HCT116 (cell line): Measurements from ENCODE around the gene SPR. TPM values are rescaled to one million over a fixed set of nuclear protein-coding genes. Genes with fewer than 3 reads are reported as not detected.

Experiments
- ATAC-seq: fragments of 200-7000 bp; cut with Tn5 transposase; 2 replicates; pipeline ENCODE4 v1.9.1; 2020; ENCODE audit warnings: mild to moderate bottlenecking, moderate library complexity
- BruUV-seq: library from RNA; stranded (reverse); fragments of 400-500 nt; replicated peaks from 2 replicates; lab custom pipeline; 2021; lab: Mats Ljungman, UMichigan
- CTCF ChIA-PET: fragments of 300-600 bp; sonication (Branson Sonifier 250); formaldehyde crosslinking; loops from one replicate; lab custom pipeline; 2021; ENCODE audit warnings: antibody characterized with exemption; lab: Charles Lee
- POLR2A ChIA-PET: fragments of 300-600, 350-600 bp; sonication (Branson Sonifier 250); formaldehyde crosslinking; loops from one replicate; lab custom pipeline; 2021; ENCODE audit warnings: antibody characterized with exemption; lab: Charles Lee
- RAD21 ChIA-PET, 2 experiments: fragments of 300-600 bp; sonication (Branson Sonifier 250); formaldehyde crosslinking; loops; one replicate each; lab custom pipeline; 2023; ENCODE audit warnings: low total read pairs in 2 of 2; ENCODE audit not compliant: uncharacterized antibody in 2 of 2, unreplicated experiment in 2 of 2, low non-redundant PET in 1 of 2; lab: Charles Lee
- DNase-seq: peaks from one replicate; pipeline ENCODE4 v3.0.0-alpha.2; 2010; ENCODE audit warnings: low read depth, low spot score
- H2AFZ ChIP-seq: fragments of 200-600 bp; shearing (Covaris generic), sonication (generic); 2 replicates; pipeline ENCODE4 v1.6.1; 2017; ENCODE audit warnings: low read depth, mixed run types, mixed read lengths, antibody characterized with exemption, low read length; ENCODE audit not compliant: poor library complexity, severe bottlenecking
- H3K27ac ChIP-seq: 2 replicates; pipeline ENCODE4 v1.5.1; 2012; ENCODE audit warnings: low read depth, low read length
- H3K27me3 ChIP-seq: fragments of 200-600 bp; sonication (generic); 2 replicates; pipeline ENCODE4 v1.6.1; 2016; ENCODE audit warnings: mixed run types, low read length, mixed read lengths; ENCODE audit not compliant: insufficient read depth
- H3K36me3 ChIP-seq, 2 experiments: fragments of 200-500 bp in 1 of 2; fragments of 200-600 bp in 1 of 2; sonication (Bioruptor generic) in 1 of 2; sonication (generic) in 1 of 2; 2 replicates each; pipeline versions ENCODE4 v1.5.1 to v1.6.1; 2014 to 2016; ENCODE audit warnings: low read length in 2 of 2, inconsistent platforms in 1 of 2, mixed read lengths in 1 of 2, mixed run types in 1 of 2; ENCODE audit not compliant: insufficient read depth in 2 of 2, control insufficient read depth in 1 of 2
- H3K4me1 ChIP-seq, 2 experiments: fragments of 200-600 bp in 1 of 2; sonication (generic) in 1 of 2; 2 replicates each; pipeline versions ENCODE4 v1.5.1 to v1.6.1; 2012 to 2017; ENCODE audit warnings: low read length in 2 of 2, inconsistent platforms in 1 of 2, mild to moderate bottlenecking in 1 of 2, mixed read lengths in 1 of 2, mixed run types in 1 of 2, moderate library complexity in 1 of 2; ENCODE audit not compliant: insufficient read depth in 2 of 2, control insufficient read depth in 1 of 2
- H3K4me2 ChIP-seq: fragments of 200-600 bp; sonication (generic); 2 replicates; pipeline ENCODE4 v1.6.1; 2017; ENCODE audit warnings: mixed run types, low read length, mixed read lengths
- H3K4me3 ChIP-seq, 2 experiments: fragments of 200-600 bp in 1 of 2; sonication (generic) in 1 of 2; replicated peaks in 1 of 2; 2 replicates each; pipeline ENCODE4 v1.5.1; 2011 to 2016; ENCODE audit warnings: low read length in 2 of 2, control low read depth in 1 of 2, low read depth in 1 of 2, mild to moderate bottlenecking in 1 of 2, mixed read lengths in 1 of 2, mixed run types in 1 of 2
- H3K79me2 ChIP-seq: fragments of 200-600 bp; sonication (generic); 2 replicates; pipeline ENCODE4 v1.6.1; 2017; ENCODE audit warnings: mild to moderate bottlenecking, mixed run types, low read length, moderate library complexity, mixed read lengths; ENCODE audit not compliant: insufficient read depth
- H3K9ac ChIP-seq: fragments of 200-600 bp; sonication (generic); 2 replicates; pipeline ENCODE4 v1.6.1; 2016; ENCODE audit warnings: low read length, mixed read lengths
- H3K9me2 ChIP-seq: fragments of 200-600 bp; sonication (generic), shearing (Covaris generic); 2 replicates; pipeline ENCODE4 v1.6.1; 2017; ENCODE audit warnings: mixed run types, mild to moderate bottlenecking, moderate library complexity; ENCODE audit not compliant: insufficient read depth
- H3K9me3 ChIP-seq, 2 experiments: fragments of 200-500 bp in 1 of 2; fragments of 200-600 bp in 1 of 2; sonication (Bioruptor generic) in 1 of 2; sonication (generic) in 1 of 2; 2 replicates each; pipeline ENCODE4 v1.6.1; 2014 to 2017; ENCODE audit warnings: low read length in 2 of 2, mixed read lengths in 2 of 2, inconsistent platforms in 1 of 2, low read depth in 1 of 2, mild to moderate bottlenecking in 1 of 2, mixed run types in 1 of 2, moderate library complexity in 1 of 2; ENCODE audit not compliant: control insufficient read depth in 1 of 2, insufficient read depth in 1 of 2
- H4K20me1 ChIP-seq: fragments of 200-600 bp; sonication (generic), shearing (Covaris generic); 2 replicates; pipeline ENCODE4 v1.6.1; 2017; ENCODE audit warnings: mixed run types, mild to moderate bottlenecking, moderate library complexity; ENCODE audit not compliant: insufficient read depth
- CBX3 ChIP-seq: IDR thresholded peaks from 2 replicates; pipeline ENCODE4 v1.6.1; 2012; ENCODE audit warnings: low read depth
- EGR1 ChIP-seq: IDR thresholded peaks from 2 replicates; pipeline ENCODE4 v1.6.1; 2012; ENCODE audit warnings: low read depth
- ELF1 ChIP-seq: IDR thresholded peaks from 2 replicates; pipeline ENCODE4 v1.6.1; 2012; ENCODE audit warnings: low read depth, borderline replicate concordance
- EZH2 ChIP-seq: fragments of 200-600 bp; sonication (generic); IDR thresholded peaks from 2 replicates; pipeline ENCODE4 v1.6.1; 2017; ENCODE audit warnings: antibody characterized with exemption, mixed run types
- EZH2phosphoT487 ChIP-seq: fragments of 200-600 bp; IDR thresholded peaks from 2 replicates; pipeline ENCODE4 v1.6.1; 2018; ENCODE audit warnings: antibody characterized with exemption, borderline replicate concordance
- FOSL1 ChIP-seq: IDR thresholded peaks from 2 replicates; pipeline ENCODE4 v1.6.1; 2012; ENCODE audit warnings: low read depth
- JUND ChIP-seq: IDR thresholded peaks from 2 replicates; pipeline ENCODE4 v1.6.1; 2012
- POLR2AphosphoS5 ChIP-seq: IDR thresholded peaks from 2 replicates; pipeline ENCODE4 v1.6.1; 2011; ENCODE audit warnings: mild to moderate bottlenecking, low read depth, low read length, moderate library complexity
- SIN3A ChIP-seq: IDR thresholded peaks from 2 replicates; pipeline ENCODE4 v1.6.1; 2012; ENCODE audit warnings: low read depth
- SP1 ChIP-seq: IDR thresholded peaks from 2 replicates; pipeline ENCODE4 v1.6.1; 2012; ENCODE audit warnings: low read depth
- SRF ChIP-seq: IDR thresholded peaks from 2 replicates; pipeline ENCODE4 v1.6.1; 2012; ENCODE audit warnings: low read depth
- ZFX ChIP-seq: fragments of 450-650 bp; IDR thresholded peaks from 2 replicates; pipeline ENCODE4 v1.6.1; 2017
- ZNF274 ChIP-seq: fragments of 200-500 bp; sonication (Bioruptor generic); IDR thresholded peaks from 2 replicates; pipeline ENCODE4 v1.6.1; 2014; ENCODE audit warnings: mild to moderate bottlenecking, low read depth, low read length, inconsistent platforms
- intact Hi-C: fragments of 100-400 bp; cut with micrococcal nuclease; formaldehyde crosslinking; loops from 2 replicates; pipeline ENCODE4 v1.10.0; 2022
- total RNA-seq: library from RNA; stranded (reverse); gene quantifications from one replicate; pipeline ENCODE4 v1.2.1, GENCODE V29; 2021; ENCODE audit not compliant: unreplicated experiment
- TF ChIP-seq, protein P1 (sequence below): IDR thresholded peaks from 2 replicates; pipeline ENCODE4 v1.6.1; 2012
- TF ChIP-seq, protein P2 (sequence below), 3 experiments: fragments of 200-600 bp in 1 of 3; sonication (generic) in 1 of 3; IDR thresholded peaks in 2 of 3; conservative IDR thresholded peaks in 1 of 3; 2 replicates each; pipeline ENCODE4 v1.5.1; 2012 to 2017; ENCODE audit warnings: low read depth in 2 of 3, low read length in 2 of 3, antibody characterized with exemption in 1 of 3, borderline replicate concordance in 1 of 3, control low read depth in 1 of 3, mild to moderate bottlenecking in 1 of 3, mixed read lengths in 1 of 3, mixed run types in 1 of 3, moderate library complexity in 1 of 3; ENCODE audit not compliant: insufficient read depth in 1 of 3

The SPR gene
- total RNA-seq, 1 experiment from 2014 or later: 66.9 TPM

DNA sequence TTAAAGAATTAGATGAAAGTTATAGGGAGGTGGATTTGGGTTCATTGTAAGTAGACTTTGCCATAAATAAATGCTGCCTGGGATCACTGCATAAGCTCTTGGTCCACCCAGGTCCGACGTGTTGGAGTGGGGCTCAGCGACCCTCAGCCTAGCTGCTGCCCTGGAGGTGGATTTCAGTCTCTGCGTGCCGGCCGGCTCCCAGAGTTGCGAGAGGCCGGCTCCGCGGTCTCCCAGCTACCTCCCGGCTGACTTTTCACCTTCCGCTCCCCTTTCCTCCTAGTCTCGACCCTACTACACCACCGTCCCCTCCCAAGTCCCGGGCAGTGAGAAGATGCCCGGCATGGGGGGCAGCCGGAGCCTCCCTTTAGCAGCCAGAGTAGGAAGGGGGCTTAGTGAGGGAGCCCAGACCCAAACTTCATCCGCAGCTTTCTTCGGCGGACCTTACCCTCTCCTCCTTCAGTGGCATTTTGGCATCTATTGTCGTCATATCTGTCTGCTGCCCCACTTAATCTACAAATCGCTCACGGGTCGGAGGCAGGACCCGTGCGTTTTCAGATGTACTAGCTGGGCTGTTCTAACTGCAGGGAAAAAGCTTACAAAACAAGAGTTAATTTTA is 38.2 kb downstream of the SPR start:
- Histone ChIP-seq H3K4me1 (no peaks in the 10 kb centered on the region), H3K4me3 (no peak overlapping the region), H3K9me2 (no peaks in the 10 kb centered on the region), H3K9me3 (no peaks in the 10 kb centered on the region), H2AFZ (no peak overlapping the region), H3K27ac (no peak overlapping the region), H3K79me2 (no peaks in the 10 kb centered on the region), H3K27me3 (no peaks in the 10 kb centered on the region), H4K20me1 (no peaks in the 10 kb centered on the region), H3K9ac (no peak overlapping the region), H3K36me3 (no peaks in the 10 kb centered on the region), H3K4me2 (no peak overlapping the region)
- intact Hi-C loops: no loop called here
- DNase-seq (no peak), ATAC-seq (no peak)
- CTCF ChIA-PET: interaction anchor here (1.2 kb wide), 1 partner anchor 10 kb away, joined by 4 read pairs; no protein-coding TSS in a partner anchor
- no TSS peak for BruUV-seq
- RAD21 ChIA-PET: no interaction called here
- TF ChIP-seq CBX3: no peak
- no peak for TF ChIP-seq FOSL1
- TF ChIP-seq ZFX: no peak
- no peak for TF ChIP-seq JUND
- no peak for TF ChIP-seq SP1
- no peak for TF ChIP-seq EZH2phosphoT487
- TF ChIP-seq POLR2AphosphoS5: no peak
- TF ChIP-seq SIN3A: no peak
- TF ChIP-seq, protein P1, sequence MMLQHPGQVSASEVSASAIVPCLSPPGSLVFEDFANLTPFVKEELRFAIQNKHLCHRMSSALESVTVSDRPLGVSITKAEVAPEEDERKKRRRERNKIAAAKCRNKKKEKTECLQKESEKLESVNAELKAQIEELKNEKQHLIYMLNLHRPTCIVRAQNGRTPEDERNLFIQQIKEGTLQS: no peak
- TF ChIP-seq EZH2: no peak
- no peak for TF ChIP-seq EGR1
- TF ChIP-seq, protein P2, sequence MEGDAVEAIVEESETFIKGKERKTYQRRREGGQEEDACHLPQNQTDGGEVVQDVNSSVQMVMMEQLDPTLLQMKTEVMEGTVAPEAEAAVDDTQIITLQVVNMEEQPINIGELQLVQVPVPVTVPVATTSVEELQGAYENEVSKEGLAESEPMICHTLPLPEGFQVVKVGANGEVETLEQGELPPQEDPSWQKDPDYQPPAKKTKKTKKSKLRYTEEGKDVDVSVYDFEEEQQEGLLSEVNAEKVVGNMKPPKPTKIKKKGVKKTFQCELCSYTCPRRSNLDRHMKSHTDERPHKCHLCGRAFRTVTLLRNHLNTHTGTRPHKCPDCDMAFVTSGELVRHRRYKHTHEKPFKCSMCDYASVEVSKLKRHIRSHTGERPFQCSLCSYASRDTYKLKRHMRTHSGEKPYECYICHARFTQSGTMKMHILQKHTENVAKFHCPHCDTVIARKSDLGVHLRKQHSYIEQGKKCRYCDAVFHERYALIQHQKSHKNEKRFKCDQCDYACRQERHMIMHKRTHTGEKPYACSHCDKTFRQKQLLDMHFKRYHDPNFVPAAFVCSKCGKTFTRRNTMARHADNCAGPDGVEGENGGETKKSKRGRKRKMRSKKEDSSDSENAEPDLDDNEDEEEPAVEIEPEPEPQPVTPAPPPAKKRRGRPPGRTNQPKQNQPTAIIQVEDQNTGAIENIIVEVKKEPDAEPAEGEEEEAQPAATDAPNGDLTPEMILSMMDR (IDR thresholded peaks at IDR 0.05 in 2 of 3, conservative IDR thresholded peaks at IDR 0.05 in 1 of 3; ENCODE audit: borderline replicate concordance in 1 of 3, insufficient read depth in 1 of 3, low read depth in 2 of 3, low read length in 2 of 3): no peak
- no peak for TF ChIP-seq SRF
- TF ChIP-seq ZNF274: no peak
- no peak for TF ChIP-seq ELF1
- POLR2A ChIA-PET: no interaction called here
